GM11168 (cell line): Measurements from ENCODE around the gene ZNF566.

Source experiments
- in situ Hi-C: fragments of 300-500 bp; cut with MboI; formaldehyde crosslinking; loops from one replicate; pipeline ENCODE4 v1.12.0; 2022; ENCODE audit warnings: low sequenced_read_pairs; ENCODE audit not compliant: unreplicated experiment

ZNF566 gene

DNA sequence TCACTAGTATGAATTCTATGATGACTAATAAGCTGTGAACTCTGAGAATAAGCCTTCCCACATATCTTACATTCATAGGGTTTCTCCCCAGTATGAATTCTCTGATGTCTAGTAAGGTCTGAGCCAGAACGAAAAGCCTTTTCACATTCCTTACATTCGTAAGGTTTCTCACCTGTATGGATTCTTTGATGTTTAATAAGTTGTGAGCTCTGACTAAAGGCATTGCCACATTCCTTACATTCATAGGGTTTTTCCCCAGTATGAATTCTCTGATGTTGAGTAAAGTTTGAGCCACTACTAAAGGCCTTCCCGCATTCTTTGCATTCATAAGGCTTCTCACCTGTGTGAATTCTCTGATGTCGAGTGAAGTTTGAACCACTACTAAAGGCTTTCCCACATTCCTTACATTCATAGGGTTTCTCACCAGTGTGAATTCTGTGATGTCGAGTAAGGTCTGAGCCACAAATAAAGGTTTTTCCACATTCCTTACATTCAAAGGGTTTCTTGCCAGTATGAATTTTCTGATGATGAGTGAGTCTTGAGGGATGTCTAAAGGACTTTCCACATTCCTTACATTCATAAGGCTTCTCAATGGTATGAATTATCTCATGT is 40.2 kb downstream of the ZNF566 start:
- in situ Hi-C loops = no loop called here

GRCh38 chr19:36441339-36441738 is 48.0 kb downstream of the ZNF566 start:
- in situ Hi-C loops = no loop called here

- in situ Hi-C loops = no loop called here
These were observed 52.8 kb downstream of the ZNF566 start for GRCh38 chr19:36436531-36436930.

DNA sequence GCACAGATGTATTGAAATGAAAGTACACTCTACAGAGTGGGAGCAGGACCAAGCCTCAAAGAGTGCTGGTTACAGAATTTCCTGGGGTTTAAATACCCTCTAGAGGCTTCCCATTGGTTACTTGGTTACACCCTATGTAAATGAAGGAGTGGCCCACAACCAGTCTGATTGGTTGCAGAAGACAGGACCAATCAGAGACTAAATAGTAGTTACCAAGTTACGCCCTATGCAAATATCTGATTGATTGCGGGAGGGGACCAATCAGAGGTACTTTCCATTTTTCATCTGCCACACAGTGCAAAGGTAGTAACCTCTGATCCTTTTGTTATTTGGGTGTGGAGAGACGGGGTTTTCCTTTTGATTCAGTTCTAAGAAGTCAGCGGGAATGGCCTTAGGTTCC is 65.4 kb downstream of the ZNF566 start:
- in situ Hi-C loops = no loop called here

GRCh38 chr19:36421749-36422481 is 67.4 kb downstream of the ZNF566 start:
- in situ Hi-C loops = no loop called here

GRCh38 chr19:36420961-36421748 is 68.2 kb downstream of the ZNF566 start:
- in situ Hi-C loops = no loop called here

GRCh38 chr19:36418287-36419001 is 70.9 kb downstream of the ZNF566 start, which contains the start of gene ZFP82:
ZFP82 (minus strand) TSS chr19:36418644; CDS start chr19:36409789, 8,855 bp downstream.
- in situ Hi-C loops = no loop called here

DNA sequence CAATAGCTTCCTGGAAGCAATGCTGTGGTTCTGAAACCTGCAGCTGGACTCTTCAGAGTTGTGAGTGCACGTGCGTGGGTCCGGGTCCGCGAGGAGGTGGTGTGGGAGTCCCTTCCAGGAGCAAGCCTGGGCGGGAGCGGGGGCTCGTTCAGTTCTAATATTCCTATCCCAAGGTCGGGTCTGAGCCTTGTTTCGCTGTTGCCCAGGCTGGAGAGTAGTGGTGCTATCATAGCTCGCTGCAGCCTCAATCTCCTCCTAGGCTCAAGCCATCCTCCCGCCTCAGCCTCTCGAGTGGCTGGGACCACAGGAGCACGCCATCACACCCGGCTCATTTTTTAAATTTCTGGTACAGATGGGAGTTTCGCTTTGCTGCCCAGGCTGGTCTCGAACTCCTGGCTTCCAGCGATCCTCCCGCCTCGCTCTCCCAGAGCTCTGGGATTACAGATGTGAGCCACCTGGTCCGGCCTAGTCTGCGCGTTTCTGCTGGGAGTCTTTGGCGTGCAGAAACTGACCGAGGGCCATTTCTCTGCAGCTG is 71.5 kb downstream of the ZNF566 start:
- in situ Hi-C loops = no loop called here

GRCh38 chr19:36409841-36410240 is 79.5 kb downstream of the ZNF566 start:
- in situ Hi-C loops = no loop called here

- in situ Hi-C loops = no loop called here
These were observed 81.3 kb downstream of the ZNF566 start for GRCh38 chr19:36408101-36408500.

GRCh38 chr19:36404498-36404897 is 84.9 kb downstream of the ZNF566 start:
- in situ Hi-C loops = no loop called here

DNA sequence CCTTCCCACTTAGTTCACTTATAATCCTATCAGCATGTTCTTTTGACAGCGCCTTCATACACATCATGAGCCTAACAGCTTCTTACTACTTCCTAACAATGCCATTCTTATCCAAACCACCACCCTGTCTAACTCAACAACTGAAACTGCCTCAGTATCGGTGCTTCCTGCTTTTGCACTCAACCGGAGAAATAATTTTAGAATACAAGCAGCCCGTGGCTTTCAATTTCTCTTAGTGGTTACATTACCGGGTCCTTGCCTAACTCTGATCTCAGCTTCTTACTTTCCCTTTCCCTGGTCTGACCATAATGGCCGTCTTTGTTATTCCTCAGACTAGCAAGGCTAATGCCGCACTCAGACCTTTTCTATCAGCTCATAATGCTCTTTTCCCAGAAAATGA is 87.9 kb downstream of the ZNF566 start:
- in situ Hi-C loops = no loop called here

GRCh38 chr19:36398571-36398970 is 90.8 kb downstream of the ZNF566 start:
- in situ Hi-C loops = no loop called here
